ENCODE measurements around the gene CLIP4. TPM values are rescaled to one million over a fixed set of nuclear protein-coding genes. Genes with fewer than 3 reads are reported as not detected.
A peak's percentile ranks its signal among the peaks of the same experiment; 100 is the strongest.

The CLIP4 gene
- polyA plus RNA-seq, 1 of the 3 experiments (the other 2 are of a cell fraction), result 12.7 TPM

DNA sequence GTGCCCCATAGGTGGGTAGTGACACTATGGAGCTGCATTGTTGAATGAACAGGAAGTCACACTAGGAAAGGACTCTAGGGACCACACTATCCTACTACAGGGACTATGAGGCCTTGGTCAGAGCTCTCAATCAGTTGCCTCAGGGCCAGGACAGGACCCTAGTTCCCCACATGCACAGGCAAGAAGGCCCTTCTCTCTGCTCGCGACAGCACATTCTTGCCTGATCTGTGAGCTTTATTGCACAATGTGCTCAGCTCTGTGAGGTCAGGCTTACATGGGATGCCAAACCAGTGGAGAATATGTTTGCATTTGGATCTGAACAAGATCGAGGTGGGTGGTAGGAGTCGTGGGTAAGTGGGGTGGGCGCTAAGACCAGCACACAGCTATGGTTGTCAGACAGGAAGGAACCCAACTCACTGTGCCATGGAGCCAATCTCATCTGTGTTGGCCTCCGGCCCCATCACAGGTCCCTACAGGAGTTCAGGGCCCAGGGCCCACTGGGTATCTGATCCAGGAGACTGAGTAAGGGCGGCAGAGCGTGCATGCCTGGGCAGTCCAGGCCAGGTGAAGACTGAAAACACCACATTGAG is 48.8 kb upstream of the CLIP4 start (continued):
- TF ChIP-seq RFX5 (IDR thresholded peaks at IDR 0.05; ENCODE audit: low read length), result no peak
- no peak for TF ChIP-seq ELF1 (IDR thresholded peaks at IDR 0.05)
- no peak for TF ChIP-seq YY1 (IDR thresholded peaks at IDR 0.05; ENCODE audit: low read depth)
- TF ChIP-seq, protein P1, sequence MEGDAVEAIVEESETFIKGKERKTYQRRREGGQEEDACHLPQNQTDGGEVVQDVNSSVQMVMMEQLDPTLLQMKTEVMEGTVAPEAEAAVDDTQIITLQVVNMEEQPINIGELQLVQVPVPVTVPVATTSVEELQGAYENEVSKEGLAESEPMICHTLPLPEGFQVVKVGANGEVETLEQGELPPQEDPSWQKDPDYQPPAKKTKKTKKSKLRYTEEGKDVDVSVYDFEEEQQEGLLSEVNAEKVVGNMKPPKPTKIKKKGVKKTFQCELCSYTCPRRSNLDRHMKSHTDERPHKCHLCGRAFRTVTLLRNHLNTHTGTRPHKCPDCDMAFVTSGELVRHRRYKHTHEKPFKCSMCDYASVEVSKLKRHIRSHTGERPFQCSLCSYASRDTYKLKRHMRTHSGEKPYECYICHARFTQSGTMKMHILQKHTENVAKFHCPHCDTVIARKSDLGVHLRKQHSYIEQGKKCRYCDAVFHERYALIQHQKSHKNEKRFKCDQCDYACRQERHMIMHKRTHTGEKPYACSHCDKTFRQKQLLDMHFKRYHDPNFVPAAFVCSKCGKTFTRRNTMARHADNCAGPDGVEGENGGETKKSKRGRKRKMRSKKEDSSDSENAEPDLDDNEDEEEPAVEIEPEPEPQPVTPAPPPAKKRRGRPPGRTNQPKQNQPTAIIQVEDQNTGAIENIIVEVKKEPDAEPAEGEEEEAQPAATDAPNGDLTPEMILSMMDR (IDR thresholded peaks at IDR 0.05), result no peak
- TF ChIP-seq NRF1 (IDR thresholded peaks at IDR 0.05; ENCODE audit: low read depth, low read length), result no peak
- TF ChIP-seq EZH2phosphoT487 (IDR thresholded peaks at IDR 0.05; ENCODE audit: borderline replicate concordance, low read depth), result no peak

DNA sequence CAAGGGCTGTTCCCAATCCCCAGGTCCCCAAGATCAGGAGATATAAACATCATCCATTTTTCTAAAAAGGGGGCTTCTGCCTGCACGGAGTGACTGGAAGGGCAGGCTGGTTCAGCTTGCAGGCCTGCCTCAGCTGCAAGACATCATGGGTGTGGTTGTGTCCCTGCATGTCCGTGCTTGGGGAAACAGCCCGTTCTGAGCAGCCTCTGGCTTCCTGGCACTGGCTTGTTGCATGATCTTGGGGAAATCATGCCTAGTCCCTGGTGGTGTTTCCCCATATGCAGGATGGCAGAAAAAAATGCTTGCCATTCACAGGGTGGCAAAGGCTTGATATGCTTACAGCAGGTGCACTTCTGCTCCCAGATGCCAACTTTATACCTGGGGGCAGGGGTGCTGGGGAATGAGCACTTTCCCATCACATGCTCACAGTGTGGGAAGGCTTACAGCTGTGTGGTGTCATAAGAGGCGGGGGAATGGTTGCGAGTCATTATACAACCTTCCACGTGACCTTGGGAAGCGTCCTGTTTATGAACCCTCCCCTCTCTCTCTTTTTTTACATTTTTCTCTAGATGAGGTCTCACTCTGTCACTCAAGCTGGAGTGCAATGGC is 48.1 kb upstream of the CLIP4 start:
- Histone ChIP-seq H3K79me2 (ENCODE audit: insufficient read depth) (no peaks in the 10 kb centered on the region), H3K4me1 (ENCODE audit: control insufficient read depth in 1 of 2, insufficient read depth in 2 of 2, low read depth in 1 of 2, low read length in 1 of 2) (peaks cover 0 to 56% of the 10 kb centered on the region in 2 experiments; a peak in 2 of 4 replicates), H3K36me3 (replicated peaks in 1 of 2; ENCODE audit: control insufficient read depth in 1 of 2, insufficient read depth in 2 of 2, low read length in 1 of 2) (no peaks in the 10 kb centered on the region), H2AFZ (ENCODE audit: low read depth) (no peak overlapping the region), H3K9ac (no peak overlapping the region), H3K9me3 (no peaks in the 10 kb centered on the region), H3K9me2 (no peaks in the 10 kb centered on the region), H3K4me2 (no peak overlapping the region), H3K4me3 (ENCODE audit: low read depth in 2 of 2, low read length in 1 of 2) (no peak overlapping the region), H3F3A (replicated peaks; ENCODE audit: insufficient read depth) (no peaks in the 10 kb centered on the region), H4K20me1 (ENCODE audit: insufficient read depth) (no peaks in the 10 kb centered on the region), H3K27ac (ENCODE audit: low read depth in 2 of 2, low read length in 1 of 2) (no peak overlapping the region), H3K27me3 (ENCODE audit: insufficient read depth) (no peaks in the 10 kb centered on the region)
- TF ChIP-seq SMC3 (IDR thresholded peaks at IDR 0.05; ENCODE audit: low read depth, low read length) (no peak), GATA2 (CRISPR knock-in tag; IDR thresholded peaks at IDR 0.05) (0 out of 2 replicates have a peak, but pooled peaks have one; percentile 17)
- ChIA-PET CTCF (interaction anchor here (0.9 to 2.2 kb wide), 4 partner anchors 8 to 108 kb away, joined by 3 to 6 read pairs (median 4); no protein-coding TSS in a partner anchor), POLR2A (no interaction called here)
- WGBS (ENCODE audit: low lambda C conversion rate), result 80% methylated on average over 7 of the region's 7 CpGs
- DNase-seq, result no peak

DNA sequence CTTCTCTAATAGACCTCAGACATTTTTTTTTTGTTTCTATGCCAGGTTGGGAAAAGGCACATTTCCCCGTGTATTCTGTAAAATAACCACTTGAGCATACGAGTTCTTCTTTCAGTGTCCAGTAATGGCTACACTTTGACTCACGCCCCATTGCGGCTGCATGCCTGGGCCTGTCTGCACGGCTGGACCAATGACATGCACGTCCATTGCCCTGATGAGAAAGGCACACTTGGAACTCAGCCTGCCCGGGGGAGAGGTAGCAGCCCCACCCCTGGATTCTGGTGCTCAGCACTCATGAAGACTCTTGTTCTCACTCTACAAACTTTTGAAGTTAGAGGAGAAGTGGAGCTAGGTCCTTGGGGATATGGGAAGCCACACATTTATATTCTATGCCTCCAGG is 46.7 kb upstream of the CLIP4 start:
- H4K20me1 ChIP-seq (ENCODE audit: insufficient read depth), result no peaks in the 10 kb centered on the region
- H2AFZ ChIP-seq (ENCODE audit: low read depth), result no peak overlapping the region
- no peaks in the 10 kb centered on the region for H3K36me3 ChIP-seq (replicated peaks in 1 of 2; ENCODE audit: control insufficient read depth in 1 of 2, insufficient read depth in 2 of 2, low read length in 1 of 2)
- no peaks in the 10 kb centered on the region for H3K27me3 ChIP-seq (ENCODE audit: insufficient read depth)
- TF ChIP-seq, protein P2, sequence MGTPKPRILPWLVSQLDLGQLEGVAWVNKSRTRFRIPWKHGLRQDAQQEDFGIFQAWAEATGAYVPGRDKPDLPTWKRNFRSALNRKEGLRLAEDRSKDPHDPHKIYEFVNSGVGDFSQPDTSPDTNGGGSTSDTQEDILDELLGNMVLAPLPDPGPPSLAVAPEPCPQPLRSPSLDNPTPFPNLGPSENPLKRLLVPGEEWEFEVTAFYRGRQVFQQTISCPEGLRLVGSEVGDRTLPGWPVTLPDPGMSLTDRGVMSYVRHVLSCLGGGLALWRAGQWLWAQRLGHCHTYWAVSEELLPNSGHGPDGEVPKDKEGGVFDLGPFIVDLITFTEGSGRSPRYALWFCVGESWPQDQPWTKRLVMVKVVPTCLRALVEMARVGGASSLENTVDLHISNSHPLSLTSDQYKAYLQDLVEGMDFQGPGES (IDR thresholded peaks at IDR 0.05; ENCODE audit: low read depth, low read length), result no peak
- no peak for TF ChIP-seq SIN3A (IDR thresholded peaks at IDR 0.05; ENCODE audit: borderline replicate concordance, low read depth, low read length)
- H3F3A ChIP-seq (replicated peaks; ENCODE audit: insufficient read depth), result no peaks in the 10 kb centered on the region
- ChIA-PET POLR2A (no interaction called here), CTCF (interaction anchor here (0.9 to 2.2 kb wide), 5 partner anchors 9 to 110 kb away, joined by 3 to 7 read pairs (median 4); no protein-coding TSS in a partner anchor)
- no peak overlapping the region for H3K9ac ChIP-seq
- no peaks in the 10 kb centered on the region for H3K79me2 ChIP-seq (ENCODE audit: insufficient read depth)
- peak; percentile 58 for DNase-seq
- peak overlapping the region in 1 of 2 experiments; percentile 84; a peak in 2 of 4 replicates for H3K27ac ChIP-seq (ENCODE audit: low read depth in 2 of 2, low read length in 1 of 2)
- no peak overlapping the region for H3K4me3 ChIP-seq (ENCODE audit: low read depth in 2 of 2, low read length in 1 of 2)
- H3K9me3 ChIP-seq, result no peaks in the 10 kb centered on the region
- WGBS (ENCODE audit: low lambda C conversion rate), result 73% methylated on average over 7 of the region's 7 CpGs
- H3K9me2 ChIP-seq, result no peaks in the 10 kb centered on the region
- H3K4me2 ChIP-seq, result no peak overlapping the region
- peaks cover 0 to 52% of the 10 kb centered on the region in 2 experiments; a peak in 2 of 4 replicates for H3K4me1 ChIP-seq (ENCODE audit: control insufficient read depth in 1 of 2, insufficient read depth in 2 of 2, low read depth in 1 of 2, low read length in 1 of 2)

All from SK-N-SH (cell line).